BLaER1 treated with 17β-estradiol and CSF1 and Interleukin-3, amounts not matched to agents 10 nM and 100 nM (cell line): ENCODE data around the gene QPCT.

Experiments used
- H3K27ac ChIP-seq, 11 experiments: shearing (Covaris generic); formaldehyde crosslinking; 2 replicates each; pipeline ENCODE4 v1.8.1; 2022
- H3K27me3 ChIP-seq, 11 experiments: shearing (Covaris generic); formaldehyde crosslinking; 2 replicates each; pipeline ENCODE4 v1.8.1; 2022
- H3K36me3 ChIP-seq, 11 experiments: shearing (Covaris generic); formaldehyde crosslinking; 2 replicates each; pipeline ENCODE4 v1.8.1; 2022
- H3K4me1 ChIP-seq, 10 experiments: shearing (Covaris generic); formaldehyde crosslinking; 2 replicates each; pipeline ENCODE4 v1.8.1; 2022
- H3K4me2 ChIP-seq, 11 experiments: shearing (Covaris generic); formaldehyde crosslinking; 2 replicates each; pipeline ENCODE4 v1.8.1; 2022
- H3K4me3 ChIP-seq, 10 experiments: shearing (Covaris generic); formaldehyde crosslinking; 2 replicates each; pipeline ENCODE4 v1.8.1; 2022
- H3K9ac ChIP-seq, 11 experiments: shearing (Covaris generic); formaldehyde crosslinking; 2 replicates each; pipeline ENCODE4 v1.8.1; 2022
- H3K9me3 ChIP-seq, 11 experiments: shearing (Covaris generic); formaldehyde crosslinking; replicated peaks in 1 of 11; 2 replicates each; pipeline ENCODE4 v1.8.1; 2022
- H4K20me1 ChIP-seq, 11 experiments: shearing (Covaris generic); formaldehyde crosslinking; 2 replicates each; pipeline ENCODE4 v1.8.1; 2022
- Cebpa-rat ChIP-seq, 11 experiments: shearing (Covaris generic); IDR thresholded peaks; 2 replicates each; pipeline ENCODE4 v1.8.1; 2022

The QPCT gene

GRCh38 chr2:37388074-37388473 lies 43.6 kb downstream of the QPCT start:
- Histone ChIP-seq H3K27ac (no peak overlapping the region), H3K4me3 (no peak overlapping the region), H3K4me1 (peaks cover 32 to 61% (median 38%) of the 10 kb centered on the region in 10 experiments), H3K27me3 (no peaks in the 10 kb centered on the region), H3K4me2 (peak overlapping the region in 5 of 11 experiments; percentile 84 to 95 (median 90); a peak in 5 of 22 replicates), H3K9ac (no peak overlapping the region), H4K20me1 (no peaks in the 10 kb centered on the region), H3K9me3 (no peaks in the 10 kb centered on the region), H3K36me3 (no peaks in the 10 kb centered on the region)
- TF ChIP-seq Cebpa-rat (IDR thresholded peaks at IDR 0.05), result no peak

DNA sequence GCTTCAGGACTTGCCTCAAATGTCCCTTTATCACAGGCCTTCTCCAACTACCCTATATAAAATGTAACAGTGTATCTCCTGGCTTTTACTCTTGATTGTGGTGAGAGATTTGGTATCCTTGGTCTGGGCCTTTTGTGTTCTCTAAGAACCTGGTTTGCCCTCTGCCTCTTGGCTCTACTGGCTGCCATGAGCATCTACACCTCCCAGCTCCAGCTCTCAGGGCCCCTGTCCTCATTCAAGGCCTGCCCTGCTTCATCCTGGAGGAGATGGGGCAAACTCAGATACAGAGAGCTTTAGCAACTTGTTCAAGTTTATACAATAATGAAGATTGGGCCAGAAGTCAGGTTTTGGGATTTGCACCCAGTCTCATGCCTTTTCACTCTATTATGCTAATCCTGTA lies 45.0 kb downstream of the QPCT start:
- Histone ChIP-seq H3K9me3 (no peaks in the 10 kb centered on the region), H4K20me1 (no peaks in the 10 kb centered on the region), H3K36me3 (no peaks in the 10 kb centered on the region), H3K4me3 (peak overlapping the region in 1 of 10 experiments; percentile 25; a peak in 1 of 20 replicates), H3K4me1 (peaks cover 32 to 74% (median 44%) of the 10 kb centered on the region in 10 experiments), H3K27ac (peak overlapping the region; percentile 39 to 82 (median 71); a peak in 21 of 22 replicates), H3K9ac (peak overlapping the region in 10 of 11 experiments; percentile 23 to 66 (median 50); a peak in 12 of 22 replicates), H3K4me2 (peak overlapping the region; percentile 75 to 95 (median 85)), H3K27me3 (no peaks in the 10 kb centered on the region)
- no peak for TF ChIP-seq Cebpa-rat (IDR thresholded peaks at IDR 0.05)

DNA sequence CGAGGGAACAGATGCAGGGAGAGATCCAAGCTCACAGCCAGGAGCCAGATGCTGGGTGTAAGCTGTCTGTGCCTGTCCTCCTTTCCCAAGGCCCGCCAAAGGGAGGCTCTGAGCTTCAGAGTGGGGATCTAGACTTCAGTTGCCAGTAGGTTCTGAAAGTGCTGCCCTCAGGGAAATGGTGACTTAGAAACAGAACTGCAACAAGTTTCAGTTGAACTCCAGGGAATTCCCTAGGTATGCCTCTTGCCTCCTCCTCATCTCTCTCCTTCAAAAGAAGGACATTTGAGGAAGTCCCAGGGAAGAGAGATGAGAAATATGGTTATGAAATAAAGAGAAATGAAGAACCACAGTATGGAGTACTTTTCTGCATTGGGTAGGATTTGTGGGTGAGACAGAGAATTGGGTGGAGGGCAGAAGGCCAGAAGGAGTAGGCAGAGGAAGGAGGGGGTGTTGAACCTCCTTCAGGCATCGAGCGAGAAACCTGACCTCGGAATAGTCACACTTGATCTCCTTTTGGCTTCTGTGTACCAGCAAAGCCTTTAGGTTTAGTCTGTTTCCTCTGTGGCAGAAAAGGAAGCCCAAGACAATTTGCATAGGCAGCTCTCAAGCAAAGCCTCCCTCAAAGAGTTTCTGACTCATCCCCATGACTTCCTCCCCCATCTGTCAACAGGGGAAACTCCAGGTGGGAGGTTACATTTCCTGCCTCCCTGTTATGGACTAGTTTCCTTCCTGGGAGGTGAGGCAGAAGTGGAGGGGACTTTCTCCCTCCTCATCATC lies 45.7 kb downstream of the QPCT start:
- peak overlapping the region; percentile 39 to 82 (median 71); a peak in 21 of 22 replicates for H3K27ac ChIP-seq
- no peaks in the 10 kb centered on the region for H3K36me3 ChIP-seq
- TF ChIP-seq Cebpa-rat (IDR thresholded peaks at IDR 0.05), result peak in 2 of 11 experiments; percentile 11 to 60; a peak in 3 of 22 replicates
- H3K4me1 ChIP-seq, result peaks cover 32 to 82% (median 48%) of the 10 kb centered on the region in 10 experiments
- no peaks in the 10 kb centered on the region for H3K9me3 ChIP-seq
- peak overlapping the region; percentile 23 to 66 (median 51); a peak in 20 of 22 replicates for H3K9ac ChIP-seq
- H3K4me3 ChIP-seq, result peak overlapping the region in 3 of 10 experiments; percentile 12 to 42 (median 25); a peak in 3 of 20 replicates
- no peaks in the 10 kb centered on the region for H4K20me1 ChIP-seq
- peak overlapping the region; percentile 75 to 95 (median 85) for H3K4me2 ChIP-seq
- H3K27me3 ChIP-seq, result no peaks in the 10 kb centered on the region

DNA sequence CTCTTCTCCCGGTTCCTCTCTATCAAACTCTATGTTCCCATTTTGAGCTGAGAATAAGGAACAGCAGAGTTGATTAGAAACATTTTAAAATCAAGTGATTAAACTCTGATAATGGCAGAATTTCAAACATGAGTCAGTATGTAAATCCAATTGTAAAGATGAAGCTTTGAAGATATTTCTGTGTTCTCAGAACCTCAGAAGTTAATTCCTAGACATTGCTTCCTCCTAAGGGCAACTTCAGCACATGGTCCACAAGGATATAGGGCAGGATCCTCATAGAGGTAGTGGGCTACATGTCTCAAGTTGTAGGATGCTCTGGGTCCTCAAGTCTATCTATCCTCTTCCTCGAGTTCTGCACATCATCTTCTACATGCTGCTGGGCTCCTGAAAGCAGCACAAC lies 46.3 kb downstream of the QPCT start:
- peaks cover 32 to 88% (median 48%) of the 10 kb centered on the region in 10 experiments for H3K4me1 ChIP-seq
- H3K36me3 ChIP-seq, result no peaks in the 10 kb centered on the region
- no peaks in the 10 kb centered on the region for H3K9me3 ChIP-seq
- peak overlapping the region; percentile 75 to 95 (median 85) for H3K4me2 ChIP-seq
- no peak overlapping the region for H3K4me3 ChIP-seq
- no peak for TF ChIP-seq Cebpa-rat (IDR thresholded peaks at IDR 0.05)
- peak overlapping the region in 7 of 11 experiments; percentile 0 to 66 (median 47); a peak in 8 of 22 replicates for H3K9ac ChIP-seq
- no peaks in the 10 kb centered on the region for H4K20me1 ChIP-seq
- no peaks in the 10 kb centered on the region for H3K27me3 ChIP-seq
- H3K27ac ChIP-seq, result peak overlapping the region in 10 of 11 experiments; percentile 63 to 82 (median 73); a peak in 20 of 22 replicates

GRCh38 chr2:37391711-37392110 lies 47.3 kb downstream of the QPCT start:
- H3K36me3 ChIP-seq, result no peaks in the 10 kb centered on the region
- no peak for TF ChIP-seq Cebpa-rat (IDR thresholded peaks at IDR 0.05)
- peak overlapping the region in 7 of 11 experiments; percentile 63 to 82 (median 81); a peak in 8 of 22 replicates for H3K27ac ChIP-seq
- H3K4me2 ChIP-seq, result peak overlapping the region; percentile 75 to 95 (median 85); a peak in 20 of 22 replicates
- H3K4me1 ChIP-seq, result peaks cover 32 to 92% (median 48%) of the 10 kb centered on the region in 10 experiments
- no peak overlapping the region for H3K4me3 ChIP-seq
- no peaks in the 10 kb centered on the region for H3K9me3 ChIP-seq
- H3K9ac ChIP-seq, result no peak overlapping the region
- no peaks in the 10 kb centered on the region for H4K20me1 ChIP-seq
- H3K27me3 ChIP-seq, result no peaks in the 10 kb centered on the region

- Histone ChIP-seq H3K27ac (0 out of 22 replicates have a peak overlapping the region, but pooled peaks of 1 of the 11 experiments have one; percentile 82), H3K36me3 (no peaks in the 10 kb centered on the region), H3K4me1 (peaks cover 32 to 88% (median 52%) of the 10 kb centered on the region in 10 experiments), H3K27me3 (no peaks in the 10 kb centered on the region), H3K4me2 (peak overlapping the region in 3 of 11 experiments; percentile 84 to 92 (median 89); a peak in 2 of 22 replicates), H3K4me3 (no peak overlapping the region), H3K9me3 (no peaks in the 10 kb centered on the region), H3K9ac (no peak overlapping the region), H4K20me1 (no peaks in the 10 kb centered on the region)
- no peak for TF ChIP-seq Cebpa-rat (IDR thresholded peaks at IDR 0.05)
These were observed 48.0 kb downstream of the QPCT start for GRCh38 chr2:37392428-37392827.

DNA sequence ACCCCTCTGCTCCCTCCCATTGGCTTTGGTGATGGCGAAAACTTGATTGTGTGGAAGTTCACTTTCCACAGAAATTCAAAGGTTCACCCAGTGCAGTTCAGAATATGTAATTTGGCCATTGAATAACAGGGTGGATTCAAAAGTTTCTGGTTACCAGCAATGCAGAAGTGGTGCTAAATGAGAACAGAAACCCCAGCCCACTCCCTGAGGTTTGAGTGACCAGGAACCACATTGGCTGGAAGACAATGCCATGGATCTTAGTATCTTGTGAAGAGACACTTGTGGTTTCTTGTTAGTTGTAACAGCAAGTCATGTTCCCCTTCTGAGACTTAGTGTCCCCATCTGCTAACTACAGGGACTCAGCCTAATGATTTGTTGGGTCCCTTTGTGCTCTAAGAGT lies 49.8 kb downstream of the QPCT start:
- Histone ChIP-seq H3K9me3 (no peaks in the 10 kb centered on the region), H3K4me1 (peaks cover 24 to 69% (median 42%) of the 10 kb centered on the region in 10 experiments), H3K27ac (peak overlapping the region in 3 of 11 experiments; percentile 12 to 38 (median 30); a peak in 3 of 22 replicates), H3K27me3 (no peaks in the 10 kb centered on the region), H3K4me3 (no peak overlapping the region), H3K9ac (no peak overlapping the region), H3K4me2 (peak overlapping the region in 6 of 11 experiments; percentile 19 to 89 (median 58); a peak in 9 of 22 replicates), H3K36me3 (no peaks in the 10 kb centered on the region), H4K20me1 (no peaks in the 10 kb centered on the region)
- no peak for TF ChIP-seq Cebpa-rat (IDR thresholded peaks at IDR 0.05)

DNA sequence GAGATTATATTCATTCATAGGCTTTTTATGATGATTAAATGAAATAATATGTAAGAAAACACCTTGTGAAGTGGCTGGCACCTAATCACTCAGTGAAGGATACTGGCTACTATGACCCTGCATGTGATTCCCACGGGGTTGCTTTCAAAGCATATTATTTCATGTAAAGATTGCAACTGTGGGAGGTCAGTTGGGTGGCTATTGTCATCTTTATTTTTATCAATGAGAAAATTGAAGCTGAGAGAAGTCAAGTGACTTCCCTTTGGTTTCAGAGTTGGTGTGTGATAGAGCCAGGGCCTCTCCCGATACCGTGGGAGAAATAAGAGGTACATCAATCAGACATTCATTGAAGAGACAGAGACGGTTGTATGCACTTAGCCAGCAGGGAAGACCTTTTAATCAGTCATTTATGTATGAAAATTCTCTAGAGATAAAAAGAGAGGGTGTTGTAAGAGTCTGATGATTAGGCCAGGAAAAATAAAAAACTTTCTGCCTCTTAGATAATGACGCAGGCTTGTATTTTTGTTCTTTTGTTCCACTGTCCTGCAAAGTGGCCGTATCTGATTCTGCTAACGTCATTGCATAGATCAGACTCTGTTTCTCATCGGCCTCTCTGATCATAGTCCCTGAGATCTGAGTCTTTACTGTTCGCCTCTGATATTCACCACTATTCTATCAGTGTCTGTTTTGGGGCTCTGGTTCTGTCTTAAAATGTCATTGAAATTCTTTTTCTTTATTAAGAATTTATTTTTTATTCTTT lies 50.5 kb downstream of the QPCT start:
- H4K20me1 ChIP-seq, result no peaks in the 10 kb centered on the region
- H3K36me3 ChIP-seq, result no peaks in the 10 kb centered on the region
- no peak overlapping the region for H3K4me3 ChIP-seq
- peak overlapping the region in 6 of 11 experiments; percentile 19 to 89 (median 58); a peak in 9 of 22 replicates for H3K4me2 ChIP-seq
- TF ChIP-seq Cebpa-rat (IDR thresholded peaks at IDR 0.05), result no peak
- no peak overlapping the region for H3K9ac ChIP-seq
- no peaks in the 10 kb centered on the region for H3K9me3 ChIP-seq
- peaks cover 17 to 62% (median 35%) of the 10 kb centered on the region in 10 experiments for H3K4me1 ChIP-seq
- H3K27me3 ChIP-seq, result no peaks in the 10 kb centered on the region
- H3K27ac ChIP-seq, result peak overlapping the region in 2 of 11 experiments; percentile 12 to 30; a peak in 2 of 22 replicates
